ENCODE measurements around the gene TDRD9. TPM values are rescaled to one million over a fixed set of nuclear protein-coding genes. Genes with fewer than 3 reads are reported as not detected.
"Not testable (repeated sequence)": the region's sequence is repeated elsewhere in the genome, so short reads cannot be mapped to it uniquely, and the experiment has no call there.

TDRD9 gene
- polyA plus RNA-seq, 3 donors from 2014 or later, result 1.2 to 2.8 (median 1.2) TPM

- no peak overlapping the region for H3K27ac Mint-ChIP-seq
- no peaks in the 10 kb centered on the region for H3K9me3 Mint-ChIP-seq
- no peaks in the 10 kb centered on the region for H3K4me1 Mint-ChIP-seq
- peaks cover 0 to 5% (median 2%) of the 10 kb centered on the region in 3 donors for H3K27me3 Mint-ChIP-seq (ENCODE audit: low read depth in 3 of 3)
- H3K4me3 Mint-ChIP-seq, result no peak overlapping the region
- no peak for DNase-seq
- no peaks in the 10 kb centered on the region for H3K36me3 Mint-ChIP-seq
These were observed 41.7 kb upstream of the TDRD9 start for GRCh38 chr14:103886304-103887169.

- Mint-ChIP-seq H3K4me3 (no peak overlapping the region), H3K4me1 (no peaks in the 10 kb centered on the region), H3K27ac (no peak overlapping the region), H3K9me3 (no peaks in the 10 kb centered on the region), H3K36me3 (no peaks in the 10 kb centered on the region), H3K27me3 (ENCODE audit: low read depth in 3 of 3) (peaks cover 0 to 3% (median 2%) of the 10 kb centered on the region in 3 donors)
- DNase-seq, result no peak
These were observed 41.1 kb upstream of the TDRD9 start for GRCh38 chr14:103887170-103887501.

- DNase-seq, result no peak
- no peak overlapping the region for H3K27ac Mint-ChIP-seq
- no peaks in the 10 kb centered on the region for H3K4me1 Mint-ChIP-seq
- H3K4me3 Mint-ChIP-seq, result no peak overlapping the region
- H3K36me3 Mint-ChIP-seq, result no peaks in the 10 kb centered on the region
- no peaks in the 10 kb centered on the region for H3K9me3 Mint-ChIP-seq
- peaks cover 0 to 3% (median 2%) of the 10 kb centered on the region in 3 donors for H3K27me3 Mint-ChIP-seq (ENCODE audit: low read depth in 3 of 3)
These were observed 40.6 kb upstream of the TDRD9 start for GRCh38 chr14:103887557-103888115.

- DNase-seq; H3K4me1 Mint-ChIP-seq; H3K4me3 Mint-ChIP-seq; H3K27me3 Mint-ChIP-seq (ENCODE audit: low read depth in 3 of 3); H3K27ac Mint-ChIP-seq; H3K9me3 Mint-ChIP-seq; H3K36me3 Mint-ChIP-seq: not testable (repeated sequence)
These were observed 39.3 kb upstream of the TDRD9 start for GRCh38 chr14:103889002-103889312.

GRCh38 chr14:103889313-103890051 lies 38.8 kb upstream of the TDRD9 start:
- DNase-seq, result no peak
- no peak overlapping the region for H3K27ac Mint-ChIP-seq
- H3K4me1 Mint-ChIP-seq, result no peaks in the 10 kb centered on the region
- peaks cover 0 to 2% (median 1%) of the 10 kb centered on the region in 3 donors for H3K27me3 Mint-ChIP-seq (ENCODE audit: low read depth in 3 of 3)
- no peaks in the 10 kb centered on the region for H3K9me3 Mint-ChIP-seq
- no peaks in the 10 kb centered on the region for H3K36me3 Mint-ChIP-seq
- H3K4me3 Mint-ChIP-seq, result no peak overlapping the region

GRCh38 chr14:103890052-103890371 lies 38.2 kb upstream of the TDRD9 start:
- Mint-ChIP-seq H3K9me3 (no peaks in the 10 kb centered on the region), H3K4me1 (no peaks in the 10 kb centered on the region), H3K36me3 (no peaks in the 10 kb centered on the region), H3K4me3 (no peak overlapping the region), H3K27me3 (ENCODE audit: low read depth in 3 of 3) (peaks cover 0 to 2% (median 1%) of the 10 kb centered on the region in 3 donors), H3K27ac (no peak overlapping the region)
- DNase-seq, result no peak

- Mint-ChIP-seq H3K27ac (no peak overlapping the region), H3K36me3 (no peaks in the 10 kb centered on the region), H3K4me1 (no peaks in the 10 kb centered on the region), H3K27me3 (ENCODE audit: low read depth in 3 of 3) (peaks cover 0 to 1% (median 0%) of the 10 kb centered on the region in 3 donors), H3K9me3 (no peaks in the 10 kb centered on the region), H3K4me3 (no peak overlapping the region)
- DNase-seq, result no peak
These were observed 37.2 kb upstream of the TDRD9 start for GRCh38 chr14:103890821-103891666.

GRCh38 chr14:103891667-103892215 lies 36.5 kb upstream of the TDRD9 start:
- no peaks in the 10 kb centered on the region for H3K4me1 Mint-ChIP-seq
- DNase-seq, result no peak

GRCh38 chr14:103892247-103892646 lies 36.0 kb upstream of the TDRD9 start:
- no peaks in the 10 kb centered on the region for H3K27me3 Mint-ChIP-seq (ENCODE audit: low read depth in 3 of 3)
- DNase-seq, result no peak
- H3K9me3 Mint-ChIP-seq, result no peaks in the 10 kb centered on the region
- no peaks in the 10 kb centered on the region for H3K36me3 Mint-ChIP-seq
- H3K4me3 Mint-ChIP-seq, result no peak overlapping the region
- no peaks in the 10 kb centered on the region for H3K4me1 Mint-ChIP-seq
- no peak overlapping the region for H3K27ac Mint-ChIP-seq

More at GRCh38 chr14:103891667-103892215, 36.5 kb upstream of the TDRD9 start:
- Mint-ChIP-seq H3K27ac (no peak overlapping the region), H3K9me3 (no peaks in the 10 kb centered on the region), H3K4me3 (no peak overlapping the region), H3K27me3 (ENCODE audit: low read depth in 3 of 3) (no peaks in the 10 kb centered on the region), H3K36me3 (no peaks in the 10 kb centered on the region)

- H3K36me3 Mint-ChIP-seq, result no peaks in the 10 kb centered on the region
- H3K4me1 Mint-ChIP-seq, result no peaks in the 10 kb centered on the region
- peaks cover 0 to 2% (median 0%) of the 10 kb centered on the region in 3 donors for H3K27me3 Mint-ChIP-seq (ENCODE audit: low read depth in 3 of 3)
- H3K4me3 Mint-ChIP-seq, result no peak overlapping the region
- DNase-seq, result no peak
- H3K27ac Mint-ChIP-seq, result no peak overlapping the region
- H3K9me3 Mint-ChIP-seq, result no peaks in the 10 kb centered on the region
These were observed 34.1 kb upstream of the TDRD9 start for GRCh38 chr14:103894034-103894722.

- Mint-ChIP-seq H3K36me3 (no peaks in the 10 kb centered on the region), H3K9me3 (no peaks in the 10 kb centered on the region), H3K27ac (no peak overlapping the region), H3K27me3 (ENCODE audit: low read depth in 3 of 3) (peaks cover 0 to 2% (median 0%) of the 10 kb centered on the region in 3 donors), H3K4me1 (no peaks in the 10 kb centered on the region), H3K4me3 (no peak overlapping the region)
- DNase-seq, result no peak
These were observed 33.6 kb upstream of the TDRD9 start for GRCh38 chr14:103894723-103895059.

GRCh38 chr14:103896578-103896977 lies 31.7 kb upstream of the TDRD9 start:
- Mint-ChIP-seq H3K36me3 (no peaks in the 10 kb centered on the region), H3K4me3 (no peak overlapping the region), H3K27me3 (ENCODE audit: low read depth in 3 of 3) (peaks cover 0 to 2% (median 0%) of the 10 kb centered on the region in 3 donors), H3K9me3 (no peaks in the 10 kb centered on the region), H3K27ac (no peak overlapping the region), H3K4me1 (peaks cover 4 to 7% of the 10 kb centered on the region in 2 donors)
- no peak for DNase-seq
